Transverse colon (tissue), 4 donors: ENCODE measurements around the gene DLX2. TPM values are rescaled to one million over a fixed set of nuclear protein-coding genes. Genes with fewer than 3 reads are reported as not detected.

Experiments
- DNase-seq: peaks from one replicate; pipeline ENCODE4 v3.0.0-alpha.2; 2019
- H3K27ac ChIP-seq, 4 donors: fragments of 200-600 bp; sonication (generic); 2 replicates each; pipeline ENCODE4 v1.5.1; 2016 to 2018; ENCODE audit warnings: inconsistent platforms in 4 of 4
- H3K27me3 ChIP-seq: fragments of 200-600 bp; sonication (generic); 2 replicates; pipeline ENCODE4 v1.5.1; 2017; ENCODE audit warnings: inconsistent platforms
- H3K36me3 ChIP-seq, 4 donors: fragments of 200-600 bp; sonication (generic); 2 replicates each; pipeline ENCODE4 v1.5.1; 2017 to 2019; ENCODE audit warnings: inconsistent platforms in 4 of 4
- H3K4me1 ChIP-seq, 4 donors: fragments of 200-600 bp; sonication (generic); 2 replicates each; pipeline ENCODE4 v1.5.1; 2017 to 2020; ENCODE audit warnings: inconsistent platforms in 4 of 4
- H3K4me3 ChIP-seq, 4 donors: fragments of 200-600 bp; sonication (generic); 1 replicate in 1 of 4; 2 replicates in 3 of 4; pipeline versions ENCODE4 v1.5.1 to v1.6.1; 2017 to 2019; ENCODE audit warnings: inconsistent platforms in 4 of 4
- H3K9me3 ChIP-seq, 2 donors: fragments of 200-600 bp; sonication (generic); 2 replicates each; pipeline ENCODE4 v1.5.1; 2017 to 2019; ENCODE audit warnings: inconsistent platforms in 2 of 2
- CTCF ChIP-seq, 5 experiments: fragments of 200-600 bp in 3 of 5; fragments of 450-650 bp in 2 of 5; sonication (generic) in 3 of 5; IDR thresholded peaks; 1 replicate in 2 of 5; 2 replicates in 3 of 5; pipeline ENCODE4 v1.5.1; 2016 to 2017; ENCODE audit warnings: antibody characterized with exemption in 5 of 5, inconsistent platforms in 3 of 5, mild to moderate bottlenecking in 2 of 5, moderate library complexity in 1 of 5
- EP300 ChIP-seq: sonication (generic); formaldehyde crosslinking; IDR thresholded peaks from one replicate; pipeline ENCODE4 v1.6.1; 2017; ENCODE audit warnings: antibody characterized with exemption, low read depth
- POLR2A ChIP-seq: fragments of 450-650 bp; IDR thresholded peaks from one replicate; pipeline ENCODE4 v1.6.1; 2016; ENCODE audit warnings: antibody characterized with exemption, mild to moderate bottlenecking, moderate library complexity
- POLR2AphosphoS5 ChIP-seq, 3 donors: sonication (generic); formaldehyde crosslinking; IDR thresholded peaks; one replicate each; pipeline ENCODE4 v1.6.1; 2016; ENCODE audit warnings: antibody characterized with exemption in 3 of 3
- WGBS, 2 donors: methylation state at CpG; one replicate each; pipeline ENCODE4 v1.1.5; 2018; ENCODE audit warnings: low coverage in 1 of 2; 5-methylcytosine and 5-hydroxymethylcytosine counted together
- in situ Hi-C, 4 donors: fragments of 200-750 bp; cut with MboI; loops; one replicate each; pipeline versions ENCODE4 v1.15.0 to v1.15.1; 2017; ENCODE audit warnings: low sequenced_read_pairs in 3 of 4, low pct_ligation_motif_present in 1 of 4, low pct_unique_long_range_greater_than_20kb in 1 of 4
- intact Hi-C: fragments of 100-400 bp; cut with DNase I; formaldehyde crosslinking; loops from one replicate; pipeline ENCODE4 v1.15.1; 2023; ENCODE audit warnings: low total_unique reads
- total RNA-seq, 4 donors: library from RNA; depleted of rRNA; stranded (reverse); fragments of >200 nt; gene quantifications; one replicate each; pipeline ENCODE4 v1.1.0, GENCODE V29; 2016

Gene DLX2
- total RNA-seq, 4 donors from 2014 or later = 0.16 TPM; not detected in 3

- Histone ChIP-seq H3K27me3 (peaks cover 100% of the 10 kb centered on the region), H3K4me1 (peaks cover 37 to 76% (median 67%) of the 10 kb centered on the region in 4 donors), H3K27ac (no peak overlapping the region), H3K36me3 (no peaks in the 10 kb centered on the region), H3K9me3 (no peaks in the 10 kb centered on the region), H3K4me3 (peak overlapping the region in 1 of 4 donors; percentile 5)
- in situ Hi-C loops (loop anchor here (10.0 to 25.0 kb wide), 4 partner anchors 288 to 513 kb away; no protein-coding TSS in a partner anchor), intact Hi-C loops (loop anchor here (5.0 to 10.0 kb wide), 2 partner anchors 396 to 1302 kb away; no protein-coding TSS in a partner anchor)
- 7% methylated on average over 63 of the region's 72 CpGs; no CpG with 5 or more reads in 1 of the 2 donors for WGBS, 2 donors
- no peak for DNase-seq
- TF ChIP-seq EP300 = no peak
- TF ChIP-seq POLR2A = no peak
- no peak for TF ChIP-seq POLR2AphosphoS5 (IDR thresholded peaks at IDR 0.05)
- no peak for TF ChIP-seq CTCF (IDR thresholded peaks at IDR 0.05)
These were observed 2.4 kb downstream of the DLX2 start for GRCh38 chr2:172100080-172100934.

- Histone ChIP-seq H3K27ac (no peak overlapping the region), H3K4me3 (peak overlapping the region in 1 of 4 donors; percentile 36), H3K9me3 (no peaks in the 10 kb centered on the region), H3K36me3 (no peaks in the 10 kb centered on the region), H3K27me3 (peaks cover 100% of the 10 kb centered on the region), H3K4me1 (peaks cover 44 to 83% (median 75%) of the 10 kb centered on the region in 4 donors)
- intact Hi-C loops = loop anchor here (5.0 to 10.0 kb wide), 2 partner anchors 395 to 1303 kb away; no protein-coding TSS in a partner anchor
- in situ Hi-C loops = loop anchor here (10.0 to 25.0 kb wide), 4 partner anchors 287 to 512 kb away; no protein-coding TSS in a partner anchor
- TF ChIP-seq EP300 (no peak), POLR2AphosphoS5 (IDR thresholded peaks at IDR 0.05) (peak in 1 of 3 donors; percentile 3)
- no peak for DNase-seq
- 4 to 7% methylated on average over 5 to 13 of the region's 13 CpGs for WGBS, 2 donors
These were observed 3.1 kb downstream of the DLX2 start for GRCh38 chr2:172099472-172100079.

- in situ Hi-C loops (no loop called here), intact Hi-C loops (no loop called here)
- no peaks in the 10 kb centered on the region for H3K9me3 ChIP-seq
- DNase-seq = peak; percentile 34
- 8 to 12% methylated on average over 11 to 31 of the region's 61 CpGs for WGBS, 2 donors
- peak overlapping the region in 2 of 4 donors; percentile 14 to 36 for H3K4me3 ChIP-seq
- peaks cover 100% of the 10 kb centered on the region for H3K27me3 ChIP-seq
- no peak overlapping the region for H3K27ac ChIP-seq
- H3K36me3 ChIP-seq = no peaks in the 10 kb centered on the region
- TF ChIP-seq POLR2A (no peak), POLR2AphosphoS5 (IDR thresholded peaks at IDR 0.05) (peak in 1 of 3 donors; percentile 40)
- peaks cover 47 to 85% (median 78%) of the 10 kb centered on the region in 4 donors for H3K4me1 ChIP-seq
These were observed 3.8 kb downstream of the DLX2 start for GRCh38 chr2:172098650-172099471.

GRCh38 chr2:172098287-172098649 is 4.4 kb downstream of the DLX2 start:
- in situ Hi-C loops = no loop called here
- no peak overlapping the region for H3K27ac ChIP-seq
- no peak for DNase-seq
- H3K9me3 ChIP-seq = no peaks in the 10 kb centered on the region
- no peak overlapping the region for H3K4me3 ChIP-seq
- no peaks in the 10 kb centered on the region for H3K36me3 ChIP-seq
- TF ChIP-seq CTCF (IDR thresholded peaks at IDR 0.05) (no peak), POLR2A (no peak), EP300 (no peak), POLR2AphosphoS5 (IDR thresholded peaks at IDR 0.05) (no peak)
- intact Hi-C loops = no loop called here
- peaks cover 47 to 80% (median 76%) of the 10 kb centered on the region in 4 donors for H3K4me1 ChIP-seq
- peaks cover 100% of the 10 kb centered on the region for H3K27me3 ChIP-seq
- 25 to 40% methylated on average over 1 of the region's 1 CpG for WGBS, 2 donors
